GM10266 (cell line): ENCODE measurements around the gene NKAIN2.

Experiments used
- DNase-seq: peaks from one replicate; pipeline ENCODE4 v3.0.0; 2012; ENCODE audit errors: extremely low spot score
- TF ChIP-seq, protein P1 (sequence below): IDR thresholded peaks from 2 replicates; pipeline ENCODE4 v1.5.1; 2012; ENCODE audit warnings: mild to moderate bottlenecking, low read depth; ENCODE audit not compliant: control insufficient read depth, insufficient read depth; ENCODE audit errors: missing control alignments

Gene NKAIN2

DNA sequence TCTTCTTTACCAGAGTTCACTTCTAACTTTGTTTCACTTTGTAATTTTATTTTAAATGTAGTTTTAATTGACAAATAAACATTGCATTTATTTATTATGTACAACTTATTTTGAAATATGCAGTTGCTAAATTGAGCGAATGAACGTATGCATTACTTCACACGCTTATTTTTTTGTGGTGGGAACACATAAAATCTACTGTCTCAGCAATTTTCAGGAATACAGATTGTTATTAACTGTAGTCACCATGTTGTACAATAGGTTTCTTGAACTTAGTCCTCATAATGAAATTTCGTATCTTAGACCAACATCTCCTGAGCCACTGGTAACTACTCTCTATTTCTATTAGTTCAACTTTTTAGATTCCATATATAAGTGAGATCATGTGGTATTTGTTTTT is 46.9 kb downstream of the NKAIN2 start:
- TF ChIP-seq, protein P1, sequence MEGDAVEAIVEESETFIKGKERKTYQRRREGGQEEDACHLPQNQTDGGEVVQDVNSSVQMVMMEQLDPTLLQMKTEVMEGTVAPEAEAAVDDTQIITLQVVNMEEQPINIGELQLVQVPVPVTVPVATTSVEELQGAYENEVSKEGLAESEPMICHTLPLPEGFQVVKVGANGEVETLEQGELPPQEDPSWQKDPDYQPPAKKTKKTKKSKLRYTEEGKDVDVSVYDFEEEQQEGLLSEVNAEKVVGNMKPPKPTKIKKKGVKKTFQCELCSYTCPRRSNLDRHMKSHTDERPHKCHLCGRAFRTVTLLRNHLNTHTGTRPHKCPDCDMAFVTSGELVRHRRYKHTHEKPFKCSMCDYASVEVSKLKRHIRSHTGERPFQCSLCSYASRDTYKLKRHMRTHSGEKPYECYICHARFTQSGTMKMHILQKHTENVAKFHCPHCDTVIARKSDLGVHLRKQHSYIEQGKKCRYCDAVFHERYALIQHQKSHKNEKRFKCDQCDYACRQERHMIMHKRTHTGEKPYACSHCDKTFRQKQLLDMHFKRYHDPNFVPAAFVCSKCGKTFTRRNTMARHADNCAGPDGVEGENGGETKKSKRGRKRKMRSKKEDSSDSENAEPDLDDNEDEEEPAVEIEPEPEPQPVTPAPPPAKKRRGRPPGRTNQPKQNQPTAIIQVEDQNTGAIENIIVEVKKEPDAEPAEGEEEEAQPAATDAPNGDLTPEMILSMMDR, result no peak
- no peak for DNase-seq

DNA sequence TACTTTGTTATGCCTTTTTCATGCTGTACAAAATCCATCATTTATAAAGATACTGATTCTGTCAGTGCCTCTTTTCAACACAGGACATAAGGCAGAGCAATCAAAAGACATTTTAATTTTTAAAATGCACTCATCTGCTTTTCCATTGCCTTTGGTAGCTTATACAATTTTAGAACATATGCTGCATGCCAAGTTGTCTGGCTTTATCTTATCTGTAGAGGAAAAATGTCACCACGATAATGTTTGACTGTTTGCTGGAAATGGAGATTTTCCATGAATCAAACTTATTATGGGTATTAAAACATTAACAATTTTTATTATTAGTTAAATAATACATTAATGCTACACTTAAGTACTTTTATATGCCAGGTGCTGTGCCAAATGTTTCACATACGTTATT is 50.5 kb downstream of the NKAIN2 start:
- no peak for DNase-seq
- TF ChIP-seq, protein P1, result no peak

DNA sequence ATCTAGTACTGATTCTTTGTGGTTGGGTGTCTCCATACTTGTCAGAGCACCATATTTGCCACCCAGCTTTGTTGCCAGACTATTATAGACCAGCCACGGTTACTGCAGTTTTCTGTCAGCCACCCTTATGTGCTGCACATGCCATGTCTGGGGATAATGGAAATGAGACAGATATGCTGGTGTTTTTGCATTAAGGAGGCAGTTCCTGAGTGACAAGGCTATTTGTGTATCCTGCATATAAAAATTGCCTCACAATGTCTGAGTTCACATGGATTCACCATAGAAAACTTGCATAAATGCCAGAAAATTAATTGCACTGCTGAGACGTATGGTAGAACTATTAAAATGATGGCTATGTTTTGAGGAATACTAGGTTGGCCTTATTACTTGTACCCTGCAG is 51.8 kb downstream of the NKAIN2 start:
- TF ChIP-seq, protein P1, result no peak

DNA sequence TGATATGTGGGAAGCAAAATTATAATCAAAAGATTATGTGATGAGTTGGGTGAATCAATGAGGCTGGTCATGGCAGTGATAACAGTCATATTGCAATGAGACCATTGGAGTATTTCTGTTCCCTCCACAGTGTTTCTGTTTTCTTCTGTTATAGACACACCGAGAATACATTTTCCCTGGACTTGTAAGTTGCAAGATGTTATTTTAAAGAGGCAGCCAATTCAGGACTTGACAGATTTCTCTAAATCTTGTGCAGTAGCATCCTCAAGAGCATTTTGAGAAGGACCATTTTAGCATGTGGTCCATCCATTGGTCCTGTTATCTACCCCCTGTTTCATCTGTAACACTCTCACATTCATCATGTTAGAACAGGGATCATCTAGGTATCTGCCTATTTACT is 55.6 kb downstream of the NKAIN2 start:
- TF ChIP-seq, protein P1, result no peak
- DNase-seq, result no peak

More for the DNA sequence above, 51.8 kb downstream of the NKAIN2 start:
- no peak for DNase-seq

DNA sequence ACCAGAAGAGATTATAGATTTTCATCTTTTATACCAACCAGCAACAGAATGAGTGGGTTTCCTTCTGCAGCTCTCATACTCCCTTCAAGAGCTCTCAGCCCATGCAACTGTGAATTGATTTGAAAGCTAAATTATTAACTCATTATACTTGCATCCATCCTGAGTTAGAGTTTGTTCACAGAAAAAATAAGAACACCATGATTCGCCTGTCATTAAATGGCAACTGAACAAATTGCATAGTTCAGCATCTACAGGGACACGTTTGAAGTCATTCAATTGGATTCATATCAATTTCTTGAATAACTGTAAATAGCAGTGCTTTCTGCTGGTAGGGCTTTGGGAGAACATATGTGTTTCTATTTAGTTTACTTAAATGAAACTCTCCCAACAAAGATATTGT is 65.7 kb downstream of the NKAIN2 start:
- TF ChIP-seq, protein P1, result no peak
- DNase-seq, result no peak

DNA sequence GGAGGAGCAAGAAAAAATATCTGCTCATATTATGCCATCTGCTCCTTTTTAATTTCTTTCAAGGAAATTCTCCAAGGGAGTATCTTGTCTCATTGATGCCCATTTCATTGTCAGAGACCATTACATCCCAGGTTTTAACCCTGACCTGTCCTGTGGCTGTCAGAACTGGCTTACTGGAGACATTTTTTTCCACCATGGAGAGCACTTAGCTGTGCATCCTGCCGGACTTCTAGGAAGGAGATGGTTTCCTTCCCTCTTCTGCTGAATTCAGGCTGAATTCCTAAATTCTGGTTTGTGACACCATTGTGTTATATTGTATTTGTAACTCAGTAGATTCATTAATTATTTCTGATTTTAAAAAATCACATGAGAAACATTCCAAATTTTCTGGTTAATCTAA is 70.3 kb downstream of the NKAIN2 start:
- no peak for DNase-seq
- TF ChIP-seq, protein P1, result no peak

DNA sequence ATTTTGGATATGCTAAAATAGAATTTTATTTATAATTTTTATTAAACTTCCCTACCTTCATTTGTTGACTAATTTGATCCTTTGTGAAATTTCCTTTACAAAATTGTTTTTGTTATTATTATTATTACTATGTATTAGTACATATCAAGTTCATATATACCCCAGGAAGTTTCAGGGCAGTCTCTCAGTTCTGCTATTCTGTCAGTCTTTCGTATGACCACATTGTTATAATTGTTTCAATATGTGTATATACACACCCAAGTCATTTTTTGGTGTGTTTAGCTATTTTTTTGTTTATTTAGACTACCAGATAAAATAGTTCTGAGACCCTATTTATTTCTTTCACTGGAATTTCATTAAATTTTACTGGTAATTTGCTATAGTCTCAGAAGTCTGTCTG is 72.1 kb downstream of the NKAIN2 start:
- TF ChIP-seq, protein P1, result no peak
- DNase-seq, result no peak
